GM13977 (cell line): ENCODE results near the gene PTPRF.

Experiments used
- DNase-seq: peaks from one replicate; pipeline ENCODE4 v3.0.0; 2012; ENCODE audit warnings: low spot score
- CTCF ChIP-seq: IDR thresholded peaks from 2 replicates; pipeline ENCODE4 v1.5.1; 2012; ENCODE audit warnings: mild to moderate bottlenecking, control low read depth; ENCODE audit not compliant: insufficient read depth; ENCODE audit errors: extremely low read depth, missing control alignments
- in situ Hi-C: fragments of 300-500 bp; cut with MboI; formaldehyde crosslinking; loops from one replicate; pipeline ENCODE4 v1.12.0; 2022; ENCODE audit warnings: low sequenced_read_pairs, low pct_unique_long_range_greater_than_20kb, mixed read lengths, inconsistent platforms; ENCODE audit not compliant: unreplicated experiment

PTPRF gene

DNA sequence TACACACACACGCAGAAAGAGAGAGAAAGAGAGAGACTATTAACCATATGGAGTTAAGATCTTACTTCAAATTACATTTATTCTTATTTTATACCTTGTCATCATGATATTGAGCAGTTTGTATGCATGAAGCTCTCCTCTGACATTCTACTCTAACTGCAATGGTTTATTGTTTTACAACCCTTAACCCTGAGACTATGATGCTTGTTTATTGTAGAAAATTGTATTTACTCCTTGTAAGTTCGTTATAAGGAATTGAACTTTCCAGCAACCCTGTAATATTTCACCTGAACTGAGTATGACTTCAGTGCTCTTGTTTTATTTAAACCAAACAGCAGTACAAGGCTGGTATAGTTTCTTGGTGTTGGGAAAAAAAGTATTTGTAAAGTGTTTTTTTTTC lies 18.6 kb upstream of the PTPRF start:
- in situ Hi-C loops, result no loop called here
- no peak for DNase-seq
- TF ChIP-seq CTCF, result no peak

DNA sequence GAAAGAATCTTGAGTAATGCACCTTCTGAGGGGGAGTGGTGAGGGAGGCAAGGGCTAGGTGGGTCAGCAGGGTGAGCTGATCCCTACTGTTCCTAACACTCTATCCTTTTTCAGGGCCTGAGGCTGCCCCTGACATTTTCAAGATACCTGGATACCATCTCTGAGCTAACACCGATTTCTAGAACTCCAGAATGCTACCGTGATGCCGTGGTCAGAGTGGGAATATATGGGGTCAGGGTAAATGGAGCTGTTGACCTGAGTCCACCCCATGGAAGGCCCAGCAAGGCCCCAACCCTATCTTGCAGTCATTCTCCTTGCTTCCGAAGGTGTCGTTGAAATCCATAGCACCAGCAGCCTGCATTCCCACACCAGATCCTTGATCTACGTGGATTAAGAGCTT lies 18.0 kb upstream of the PTPRF start:
- no peak for DNase-seq
- in situ Hi-C loops, result no loop called here
- no peak for TF ChIP-seq CTCF

- in situ Hi-C loops, result no loop called here
These were observed 17.1 kb upstream of the PTPRF start for GRCh38 chr1:43513471-43514173.

DNA sequence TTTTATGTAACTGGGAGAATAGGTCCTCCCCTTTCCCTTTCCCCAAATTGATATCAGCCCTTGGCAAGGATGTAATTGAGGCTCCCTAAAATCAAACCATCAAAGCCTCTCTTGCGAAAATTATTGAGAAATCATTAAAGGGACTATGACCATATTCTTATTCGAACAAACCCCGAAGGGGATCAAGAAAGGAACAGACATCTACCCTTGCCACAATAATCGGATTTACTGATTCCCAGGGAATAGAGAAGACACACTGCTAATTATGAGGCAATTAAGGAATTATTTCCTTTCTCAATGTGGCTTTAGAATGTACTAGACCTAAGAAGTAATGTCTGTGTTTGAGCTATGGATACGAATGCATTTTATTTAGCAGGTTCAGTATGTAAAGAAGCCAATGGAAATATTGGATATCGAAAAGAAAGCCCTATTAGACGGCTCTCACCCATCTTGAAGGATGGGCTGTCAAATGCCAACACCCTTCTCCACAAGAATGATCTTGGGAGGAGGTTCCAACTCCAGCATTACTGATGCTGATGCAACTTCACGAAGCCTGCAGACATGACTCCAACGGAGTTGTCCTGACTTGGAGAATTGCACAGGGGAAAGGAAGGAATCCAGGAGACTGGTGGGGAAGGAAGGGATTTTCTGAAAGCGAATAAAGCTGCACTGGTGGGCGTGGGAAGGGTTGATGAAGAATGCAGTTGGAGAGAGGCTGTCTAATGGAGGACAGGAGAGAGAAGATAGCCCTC lies 11.6 kb upstream of the PTPRF start:
- no peak for DNase-seq
- no peak for TF ChIP-seq CTCF
- in situ Hi-C loops, result no loop called here

More at GRCh38 chr1:43513471-43514173, 17.1 kb upstream of the PTPRF start:
- TF ChIP-seq CTCF, result no peak
- no peak for DNase-seq

DNA sequence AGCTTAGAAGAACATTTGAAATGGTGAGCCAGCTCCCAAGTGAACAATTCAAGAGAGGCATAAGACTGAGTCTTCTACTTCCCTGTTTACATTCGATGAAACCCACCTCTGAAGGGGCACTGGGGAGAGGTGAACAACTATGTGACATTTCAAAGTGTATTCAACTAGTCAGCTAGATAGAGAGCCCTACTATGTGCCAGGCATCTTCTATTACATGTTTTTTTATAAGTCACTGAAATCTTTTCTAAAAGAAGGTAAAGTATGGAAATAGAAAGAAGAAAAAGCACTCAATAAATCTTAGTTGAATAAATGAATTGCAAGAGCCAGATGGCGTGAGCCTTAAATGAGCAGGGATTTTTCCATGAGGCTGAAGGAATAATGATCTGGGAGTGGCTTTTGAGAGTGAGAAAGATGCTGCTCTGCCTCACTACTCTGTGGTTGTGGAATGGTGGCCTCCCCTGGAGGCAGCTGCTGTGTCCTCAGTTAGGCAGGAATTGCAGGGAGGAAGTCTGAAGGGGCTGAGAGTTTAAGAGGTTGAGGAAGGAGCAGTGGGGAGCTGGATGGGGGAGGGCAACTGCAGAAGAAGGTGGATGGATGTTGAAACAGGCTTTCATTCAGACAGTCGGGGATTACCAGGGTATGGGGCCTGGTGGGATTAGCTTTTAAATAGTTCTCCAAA lies 10.4 kb upstream of the PTPRF start:
- no peak for DNase-seq
- in situ Hi-C loops, result no loop called here
- no peak for TF ChIP-seq CTCF

DNA sequence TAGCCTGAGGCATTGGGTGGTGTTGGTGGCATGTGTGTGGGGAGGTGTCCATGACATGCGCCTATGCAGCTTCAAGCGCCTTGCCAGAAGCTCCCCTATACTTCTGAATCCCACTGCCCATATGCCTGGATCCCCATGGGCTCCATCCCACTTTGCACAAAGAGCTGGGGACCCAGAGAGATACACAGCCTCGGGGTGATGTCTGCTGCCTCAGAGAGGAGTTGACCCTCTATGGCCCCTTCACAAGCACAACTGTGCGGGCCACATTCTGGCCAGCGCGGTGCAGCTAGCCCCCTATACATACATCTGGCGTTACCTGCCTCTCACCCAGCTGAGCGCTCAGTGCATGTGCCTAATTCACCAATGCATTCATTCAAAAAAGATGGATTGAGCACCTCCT lies 9.6 kb upstream of the PTPRF start:
- no peak for DNase-seq
- in situ Hi-C loops, result no loop called here
- no peak for TF ChIP-seq CTCF
